Measurements from ENCODE around the gene UNC80.

DNA sequence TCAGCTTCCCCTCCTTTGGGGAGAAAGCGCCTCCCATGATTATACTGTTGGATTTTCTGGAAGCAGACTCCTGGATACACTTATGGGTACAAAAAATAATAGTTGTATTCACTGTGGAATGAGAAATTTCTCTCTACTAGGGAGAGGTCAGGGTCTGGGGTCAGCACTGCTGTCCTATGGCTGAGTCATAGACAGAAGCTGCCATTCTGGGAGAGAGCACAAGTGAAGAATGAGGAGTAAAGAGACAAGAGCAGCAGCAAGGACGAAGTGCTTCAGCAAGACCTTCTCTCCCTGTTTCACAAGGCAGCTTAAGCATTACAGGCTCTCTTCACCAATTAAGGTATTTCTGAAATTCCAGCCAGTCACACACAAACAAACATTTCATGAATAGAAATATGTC lies 10.1 kb upstream of the UNC80 start:
- TF ChIP-seq, protein P1, sequence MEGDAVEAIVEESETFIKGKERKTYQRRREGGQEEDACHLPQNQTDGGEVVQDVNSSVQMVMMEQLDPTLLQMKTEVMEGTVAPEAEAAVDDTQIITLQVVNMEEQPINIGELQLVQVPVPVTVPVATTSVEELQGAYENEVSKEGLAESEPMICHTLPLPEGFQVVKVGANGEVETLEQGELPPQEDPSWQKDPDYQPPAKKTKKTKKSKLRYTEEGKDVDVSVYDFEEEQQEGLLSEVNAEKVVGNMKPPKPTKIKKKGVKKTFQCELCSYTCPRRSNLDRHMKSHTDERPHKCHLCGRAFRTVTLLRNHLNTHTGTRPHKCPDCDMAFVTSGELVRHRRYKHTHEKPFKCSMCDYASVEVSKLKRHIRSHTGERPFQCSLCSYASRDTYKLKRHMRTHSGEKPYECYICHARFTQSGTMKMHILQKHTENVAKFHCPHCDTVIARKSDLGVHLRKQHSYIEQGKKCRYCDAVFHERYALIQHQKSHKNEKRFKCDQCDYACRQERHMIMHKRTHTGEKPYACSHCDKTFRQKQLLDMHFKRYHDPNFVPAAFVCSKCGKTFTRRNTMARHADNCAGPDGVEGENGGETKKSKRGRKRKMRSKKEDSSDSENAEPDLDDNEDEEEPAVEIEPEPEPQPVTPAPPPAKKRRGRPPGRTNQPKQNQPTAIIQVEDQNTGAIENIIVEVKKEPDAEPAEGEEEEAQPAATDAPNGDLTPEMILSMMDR (IDR thresholded peaks at IDR 0.05), result no peak
- TF ChIP-seq POLR2A (IDR thresholded peaks at IDR 0.05), result no peak

Measured in lower leg skin (tissue), 3 donors.